ENCODE measurements around the gene BEND3. TPM values are rescaled to one million over a fixed set of nuclear protein-coding genes. Genes with fewer than 3 reads are reported as not detected.
"Not testable (repeated sequence)": the region's sequence is repeated elsewhere in the genome, so short reads cannot be mapped to it uniquely, and the experiment has no call there.

BEND3 gene
- total RNA-seq, 6 donors from 2014 or later: 2.1 to 5.8 (median 3.1) TPM

DNA sequence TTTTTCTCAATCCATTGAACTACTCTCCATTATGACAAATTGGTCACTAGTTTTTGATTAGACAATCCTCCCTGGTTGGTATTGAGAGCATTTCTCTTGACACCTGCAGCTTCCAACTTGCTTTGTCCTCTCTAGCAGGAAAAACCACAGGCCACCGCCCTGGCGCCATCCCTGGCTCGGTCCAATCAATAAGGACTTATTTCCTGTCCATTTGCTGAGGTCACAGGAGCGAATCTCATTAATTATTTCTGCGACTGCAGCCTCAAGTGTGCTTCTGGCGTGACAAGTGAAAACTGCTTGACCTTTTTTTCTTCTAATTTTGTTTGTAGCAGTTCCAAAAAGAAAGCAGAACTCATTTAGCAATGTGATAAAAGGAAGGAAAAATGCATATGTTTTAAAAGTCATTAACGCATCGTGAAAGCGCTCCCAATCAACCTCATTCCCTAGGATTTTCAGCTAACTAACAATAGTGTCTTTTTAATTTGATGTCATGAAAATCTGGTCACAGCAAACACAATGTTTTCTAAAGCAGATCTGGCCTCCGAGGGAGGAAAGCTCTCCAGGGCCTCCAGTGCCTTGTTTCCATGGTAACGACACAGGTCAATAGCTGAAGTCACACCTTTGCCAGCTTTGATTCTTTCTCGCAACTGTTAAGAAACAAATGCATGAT is 39.0 kb upstream of the BEND3 start:
- DNase-seq: peak in 1 of 2 donors; percentile 37
- Histone ChIP-seq H3K27ac (peak overlapping the region in 1 of 4 donors; percentile 8), H3K36me3 (no peaks in the 10 kb centered on the region), H3K27me3 (no peaks in the 10 kb centered on the region), H3K4me3 (no peak overlapping the region), H3K4me1 (peaks cover 0 to 3% (median 0%) of the 10 kb centered on the region in 4 donors), H3K9me3 (no peaks in the 10 kb centered on the region)
- ATAC-seq (ENCODE audit: low FRiP score in 2 of 2): peak in 1 of 2 donors; percentile 27
- TF ChIP-seq EP300 (IDR thresholded peaks at IDR 0.05): no peak
- 52 to 64% methylated on average over 12 of the region's 12 CpGs for WGBS, 2 donors

DNA sequence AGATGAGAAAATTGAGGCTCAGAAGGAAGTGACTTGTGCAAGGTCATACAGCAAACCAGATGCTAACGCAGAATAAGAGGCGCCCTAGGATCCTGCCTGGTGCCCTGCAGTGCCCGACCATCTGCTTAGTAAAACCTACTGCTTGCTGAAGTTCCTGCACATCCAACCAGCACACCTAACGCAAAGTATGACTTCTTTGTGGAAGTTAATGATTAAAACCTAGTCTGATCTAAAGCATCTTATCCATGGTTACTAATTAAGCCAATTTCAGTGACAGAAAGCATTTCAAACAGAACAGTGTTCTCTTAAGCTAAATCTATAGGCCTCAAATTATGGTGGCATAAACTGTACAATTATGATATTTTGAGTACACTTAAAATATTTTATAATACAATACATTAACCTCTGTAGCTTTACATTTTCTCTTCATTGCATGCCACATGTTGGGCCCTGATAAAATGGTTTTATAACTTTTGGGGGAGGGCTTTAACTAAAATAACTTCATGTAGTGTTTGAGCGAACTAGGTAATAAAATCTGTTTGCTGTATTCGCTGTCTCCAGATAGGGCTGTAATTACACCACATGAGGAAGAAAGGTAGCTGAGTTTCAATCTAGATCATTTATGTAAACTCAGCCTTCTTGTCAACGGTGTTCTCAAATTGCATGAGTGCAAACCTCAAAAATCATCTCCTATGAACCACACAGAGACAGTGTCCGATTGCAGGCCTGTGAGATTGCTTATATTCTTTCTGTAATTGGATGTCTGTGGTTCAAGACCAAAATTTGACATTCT is 37.5 kb upstream of the BEND3 start:
- DNase-seq (no peak), ATAC-seq (ENCODE audit: low FRiP score in 2 of 2) (no peak)
- H3K27ac ChIP-seq: no peak overlapping the region
- no peak for TF ChIP-seq EP300 (IDR thresholded peaks at IDR 0.05)
- TF ChIP-seq POLR2A (IDR thresholded peaks at IDR 0.05): no peak
- TF ChIP-seq, protein P1, sequence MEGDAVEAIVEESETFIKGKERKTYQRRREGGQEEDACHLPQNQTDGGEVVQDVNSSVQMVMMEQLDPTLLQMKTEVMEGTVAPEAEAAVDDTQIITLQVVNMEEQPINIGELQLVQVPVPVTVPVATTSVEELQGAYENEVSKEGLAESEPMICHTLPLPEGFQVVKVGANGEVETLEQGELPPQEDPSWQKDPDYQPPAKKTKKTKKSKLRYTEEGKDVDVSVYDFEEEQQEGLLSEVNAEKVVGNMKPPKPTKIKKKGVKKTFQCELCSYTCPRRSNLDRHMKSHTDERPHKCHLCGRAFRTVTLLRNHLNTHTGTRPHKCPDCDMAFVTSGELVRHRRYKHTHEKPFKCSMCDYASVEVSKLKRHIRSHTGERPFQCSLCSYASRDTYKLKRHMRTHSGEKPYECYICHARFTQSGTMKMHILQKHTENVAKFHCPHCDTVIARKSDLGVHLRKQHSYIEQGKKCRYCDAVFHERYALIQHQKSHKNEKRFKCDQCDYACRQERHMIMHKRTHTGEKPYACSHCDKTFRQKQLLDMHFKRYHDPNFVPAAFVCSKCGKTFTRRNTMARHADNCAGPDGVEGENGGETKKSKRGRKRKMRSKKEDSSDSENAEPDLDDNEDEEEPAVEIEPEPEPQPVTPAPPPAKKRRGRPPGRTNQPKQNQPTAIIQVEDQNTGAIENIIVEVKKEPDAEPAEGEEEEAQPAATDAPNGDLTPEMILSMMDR (IDR thresholded peaks at IDR 0.05): no peak
- TF ChIP-seq POLR2AphosphoS5 (IDR thresholded peaks at IDR 0.05): no peak
- no peaks in the 10 kb centered on the region for H3K9me3 ChIP-seq
- H3K4me1 ChIP-seq: peaks cover 0 to 3% (median 0%) of the 10 kb centered on the region in 4 donors
- H3K27me3 ChIP-seq: no peaks in the 10 kb centered on the region
- 75 to 81% methylated on average over 8 of the region's 8 CpGs for WGBS, 2 donors
- H3K36me3 ChIP-seq: no peaks in the 10 kb centered on the region
- H3K4me3 ChIP-seq: no peak overlapping the region

DNA sequence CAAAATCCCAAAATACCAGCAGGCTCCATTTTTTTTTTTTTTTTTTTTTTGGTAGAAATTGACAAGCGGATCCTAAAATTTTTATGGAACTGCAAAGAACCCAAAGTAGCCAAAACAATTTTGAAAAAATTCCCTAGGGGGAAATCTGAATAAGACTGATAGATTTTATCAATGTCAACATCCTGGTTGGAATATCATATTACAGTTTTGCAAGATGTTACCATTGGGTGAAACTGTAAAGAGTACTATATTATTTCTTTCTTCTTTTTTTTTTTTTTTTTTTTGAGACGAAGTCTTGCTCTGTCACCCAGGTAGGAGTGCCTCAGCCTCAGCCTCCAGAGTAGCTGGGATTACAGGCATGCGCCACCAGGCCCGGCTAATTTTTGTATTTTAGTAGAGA is 29.4 kb upstream of the BEND3 start:
- no peaks in the 10 kb centered on the region for H3K27me3 ChIP-seq
- no peak overlapping the region for H3K27ac ChIP-seq
- ATAC-seq (ENCODE audit: low FRiP score in 2 of 2) (no peak), DNase-seq (no peak)
- no peaks in the 10 kb centered on the region for H3K36me3 ChIP-seq
- no peaks in the 10 kb centered on the region for H3K9me3 ChIP-seq
- TF ChIP-seq POLR2AphosphoS5 (IDR thresholded peaks at IDR 0.05): no peak
- TF ChIP-seq EP300 (IDR thresholded peaks at IDR 0.05): no peak
- no peak for TF ChIP-seq POLR2A (IDR thresholded peaks at IDR 0.05)
- TF ChIP-seq, protein P1 (IDR thresholded peaks at IDR 0.05): no peak
- no peak overlapping the region for H3K4me3 ChIP-seq
- H3K4me1 ChIP-seq: no peaks in the 10 kb centered on the region
- WGBS, 2 donors: 89 to 92% methylated on average over 4 of the region's 4 CpGs

DNA sequence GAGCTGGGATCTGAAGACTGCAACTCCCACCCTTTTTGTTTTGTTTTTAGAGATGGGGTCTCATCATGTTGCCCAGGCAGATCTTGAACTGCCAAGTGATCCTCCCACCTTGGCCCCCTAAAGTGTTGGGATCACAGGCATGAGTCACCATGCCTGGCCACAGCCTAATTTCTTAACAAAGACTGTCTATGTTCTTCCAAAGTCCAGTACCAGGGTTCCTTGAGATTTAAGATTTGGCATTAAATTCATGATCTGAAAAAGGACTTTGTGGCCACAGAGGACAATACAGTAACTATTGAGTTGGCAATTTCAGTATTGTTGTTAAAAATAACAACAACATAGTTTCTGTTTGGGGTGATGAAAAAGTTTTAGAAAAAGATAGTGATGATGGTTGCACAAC is 28.7 kb upstream of the BEND3 start:
- DNase-seq (no peak), ATAC-seq (ENCODE audit: low FRiP score in 2 of 2) (no peak)

DNA sequence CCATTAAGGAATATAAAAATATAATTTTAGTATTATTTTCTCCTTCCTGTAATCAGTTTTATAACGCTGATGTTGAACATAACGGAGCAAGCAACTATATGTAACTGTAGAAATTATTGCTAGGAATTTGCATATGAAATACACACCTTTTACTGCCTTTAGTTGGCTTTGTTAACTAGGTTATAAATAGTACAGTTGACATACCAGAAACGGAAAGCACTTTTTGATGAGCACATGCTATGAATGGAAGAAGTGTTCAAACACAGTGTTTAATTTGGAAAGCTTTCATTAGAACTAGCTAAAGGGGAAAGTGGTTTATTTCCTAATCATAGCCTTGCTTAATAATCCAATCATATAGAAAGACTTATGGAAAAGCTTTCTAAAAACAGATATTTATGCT is 25.3 kb upstream of the BEND3 start:
- TF ChIP-seq POLR2AphosphoS5 (IDR thresholded peaks at IDR 0.05): no peak
- TF ChIP-seq EP300 (IDR thresholded peaks at IDR 0.05): no peak
- TF ChIP-seq, protein P1 (IDR thresholded peaks at IDR 0.05): no peak
- no peak for TF ChIP-seq POLR2A (IDR thresholded peaks at IDR 0.05)
- Histone ChIP-seq H3K4me1 (no peaks in the 10 kb centered on the region), H3K9me3 (no peaks in the 10 kb centered on the region), H3K4me3 (no peak overlapping the region), H3K27me3 (no peaks in the 10 kb centered on the region), H3K27ac (no peak overlapping the region), H3K36me3 (no peaks in the 10 kb centered on the region)
- DNase-seq (no peak), ATAC-seq (ENCODE audit: low FRiP score in 2 of 2) (no peak)
- 69 to 72% methylated on average over 3 of the region's 3 CpGs for WGBS, 2 donors

More for the DNA sequence above, 28.7 kb upstream of the BEND3 start:
- no peaks in the 10 kb centered on the region for H3K36me3 ChIP-seq
- no peaks in the 10 kb centered on the region for H3K4me1 ChIP-seq
- H3K27me3 ChIP-seq: no peaks in the 10 kb centered on the region
- no peaks in the 10 kb centered on the region for H3K9me3 ChIP-seq
- H3K4me3 ChIP-seq: no peak overlapping the region
- H3K27ac ChIP-seq: no peak overlapping the region
- TF ChIP-seq EP300 (IDR thresholded peaks at IDR 0.05) (no peak), POLR2AphosphoS5 (IDR thresholded peaks at IDR 0.05) (no peak), POLR2A (IDR thresholded peaks at IDR 0.05) (no peak)
- TF ChIP-seq, protein P1 (IDR thresholded peaks at IDR 0.05): no peak

DNA sequence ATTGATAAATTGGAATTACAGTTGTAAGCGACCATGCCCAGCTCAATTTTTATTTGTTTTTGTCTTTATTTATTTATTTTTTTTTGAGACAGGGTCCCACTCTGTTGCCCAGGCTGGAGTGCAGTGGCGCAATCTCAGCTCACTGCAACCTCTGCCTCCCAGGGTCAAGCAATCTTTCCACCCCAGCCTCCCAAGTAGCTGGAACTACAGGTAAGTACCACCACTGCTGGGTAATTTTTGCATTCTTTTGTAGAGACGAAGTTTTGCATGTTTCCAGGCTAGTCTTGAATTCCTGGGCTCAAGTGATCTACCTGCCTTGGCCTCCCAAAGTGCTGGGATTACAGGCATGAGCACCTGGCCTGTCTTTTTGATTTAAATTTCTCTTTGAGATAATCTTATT is 21.0 kb upstream of the BEND3 start:
- H3K27ac ChIP-seq; H3K36me3 ChIP-seq; H3K4me3 ChIP-seq; DNase-seq; H3K4me1 ChIP-seq; H3K27me3 ChIP-seq; H3K9me3 ChIP-seq; ATAC-seq (ENCODE audit: low FRiP score in 2 of 2): not testable (repeated sequence)
- 81 to 88% methylated on average over 3 of the region's 3 CpGs for WGBS, 2 donors

DNA sequence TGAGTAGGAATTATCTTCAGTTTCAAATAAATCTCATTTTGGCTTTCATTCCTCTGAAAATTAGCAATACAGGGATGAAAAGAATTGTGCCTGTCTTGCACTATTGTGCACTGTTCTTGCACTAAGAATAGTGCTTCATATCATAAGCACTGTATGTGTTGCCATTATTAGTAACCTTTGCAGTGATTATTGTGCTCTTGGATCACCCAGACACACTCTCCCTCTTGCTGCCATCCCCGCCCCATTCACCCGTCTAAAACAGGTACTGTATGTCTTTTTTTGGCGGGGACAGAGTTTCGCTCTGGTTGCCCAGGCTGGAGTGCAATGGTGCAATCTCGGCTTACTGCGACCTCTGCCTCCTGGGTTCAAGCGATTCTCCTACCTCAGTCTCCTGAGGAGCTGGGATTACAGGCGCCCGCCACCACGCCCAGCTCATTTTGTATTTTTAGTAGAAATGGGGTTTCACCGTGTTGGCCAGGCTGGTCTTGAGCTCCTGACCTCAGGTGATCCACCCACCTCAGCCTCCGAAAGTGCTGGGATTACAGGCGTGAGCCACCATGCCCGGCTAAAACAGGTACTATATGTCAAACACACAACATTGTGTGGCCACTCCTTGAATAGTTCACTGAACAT is 19.8 kb upstream of the BEND3 start:
- not testable (repeated sequence) for DNase-seq; H3K4me1 ChIP-seq; H3K9me3 ChIP-seq; H3K36me3 ChIP-seq; H3K4me3 ChIP-seq; H3K27ac ChIP-seq; ATAC-seq (ENCODE audit: low FRiP score in 2 of 2); H3K27me3 ChIP-seq
- 92 to 93% methylated on average over 14 of the region's 14 CpGs for WGBS, 2 donors

Measured in upper lobe of left lung (tissue), 6 donors.